AG04449 (cell line): ENCODE results near the gene CLIC5.

ENCODE experiments used
- CTCF ChIA-PET: fragments of 350-600 bp; formaldehyde crosslinking; extraction: SDS; loops from one replicate; lab custom pipeline; 2021; ENCODE audit warnings: antibody characterized with exemption; lab: Yijun Ruan, JAX
- POLR2A ChIA-PET: fragments of 400-600, 350-600 bp; formaldehyde crosslinking; extraction: SDS; loops from one replicate; lab custom pipeline; 2020; ENCODE audit warnings: antibody characterized with exemption, inconsistent platforms; lab: Yijun Ruan, JAX
- DNase-seq: peaks from one replicate; pipeline ENCODE4 v3.0.0-alpha.2; 2010; ENCODE audit warnings: low read depth, low spot score
- H3K4me3 ChIP-seq: 2 replicates; pipeline ENCODE4 v1.5.1; 2011; ENCODE audit warnings: low read depth, mild to moderate bottlenecking, control low read depth, low read length
- CTCF ChIP-seq: IDR thresholded peaks from one replicate; pipeline ENCODE4 v1.5.1; 2011; ENCODE audit warnings: mild to moderate bottlenecking, moderate library complexity, low read length, control low read depth, inconsistent platforms; ENCODE audit not compliant: insufficient read depth; ENCODE audit errors: missing control alignments

The CLIC5 gene

GRCh38 chr6:45991189-45991588 is 24.5 kb downstream of the CLIC5 start:
- no peak for TF ChIP-seq CTCF
- DNase-seq = no peak
- POLR2A ChIA-PET = no interaction called here
- CTCF ChIA-PET = no interaction called here
- no peak overlapping the region for H3K4me3 ChIP-seq

- no peak for TF ChIP-seq CTCF
- no peak for DNase-seq
- no peak overlapping the region for H3K4me3 ChIP-seq
- ChIA-PET POLR2A (no interaction called here), CTCF (no interaction called here)
Observed at GRCh38 chr6:45990162-45990561, 25.5 kb downstream of the CLIC5 start.

- ChIA-PET POLR2A (no interaction called here), CTCF (no interaction called here)
- no peak overlapping the region for H3K4me3 ChIP-seq
- no peak for DNase-seq
- TF ChIP-seq CTCF = no peak
Observed at GRCh38 chr6:45988635-45989034, 27.0 kb downstream of the CLIC5 start.

GRCh38 chr6:45987856-45988255 is 27.8 kb downstream of the CLIC5 start:
- ChIA-PET CTCF (no interaction called here), POLR2A (no interaction called here)
- no peak for DNase-seq
- no peak overlapping the region for H3K4me3 ChIP-seq
- TF ChIP-seq CTCF = no peak

GRCh38 chr6:45986746-45987274 is 28.9 kb downstream of the CLIC5 start:
- CTCF ChIA-PET = interaction anchor here (1.3 kb wide), 1 partner anchor 103 kb away, joined by 3 read pairs; no protein-coding TSS in a partner anchor
- DNase-seq = no peak
- no peak for TF ChIP-seq CTCF
- H3K4me3 ChIP-seq = no peak overlapping the region
- POLR2A ChIA-PET = no interaction called here

GRCh38 chr6:45984788-45985425 is 30.8 kb downstream of the CLIC5 start:
- DNase-seq = no peak
- POLR2A ChIA-PET = no interaction called here
- no peak for TF ChIP-seq CTCF
- CTCF ChIA-PET = no interaction called here
- no peak overlapping the region for H3K4me3 ChIP-seq
